Measurements from ENCODE around the gene CEP55. TPM values are rescaled to one million over a fixed set of nuclear protein-coding genes. Genes with fewer than 3 reads are reported as not detected.
"Not testable (repeated sequence)": the region's sequence is repeated elsewhere in the genome, so short reads cannot be mapped to it uniquely, and the experiment has no call there.

Gene CEP55
- total RNA-seq, 1 donor from 2014 or later, result 53.0 TPM

DNA sequence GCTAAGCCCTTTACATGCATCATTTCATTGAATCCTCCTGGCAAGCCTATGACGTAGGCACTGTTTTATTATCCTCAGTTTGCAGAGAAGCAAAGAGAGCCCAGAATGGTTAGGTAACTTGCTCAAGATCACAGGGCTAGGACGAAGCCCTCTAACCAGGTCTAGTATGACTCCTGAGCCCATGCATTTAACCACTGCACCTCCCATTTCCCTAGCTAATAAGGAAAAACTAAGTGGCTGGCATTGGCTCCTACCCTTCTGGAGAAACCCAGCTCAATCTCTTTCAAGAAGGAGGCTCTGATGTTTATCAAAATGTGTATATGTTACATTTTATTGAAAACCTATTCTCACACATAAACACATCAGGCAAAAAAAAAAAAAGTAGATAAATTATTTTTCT, 34.0 kb upstream of the CEP55 start:
- Mint-ChIP-seq H3K27ac (no peak overlapping the region), H3K4me3 (no peak overlapping the region), H3K36me3 (ENCODE audit: low read depth) (no peaks in the 10 kb centered on the region), H3K27me3 (ENCODE audit: insufficient read depth) (no peaks in the 10 kb centered on the region), H3K9me3 (no peaks in the 10 kb centered on the region), H3K4me1 (ENCODE audit: low read depth) (peaks cover 21% of the 10 kb centered on the region)
- intact Hi-C loops (cut with micrococcal nuclease), result no loop called here
- DNase-seq (ENCODE audit: low spot score), result no peak

DNA sequence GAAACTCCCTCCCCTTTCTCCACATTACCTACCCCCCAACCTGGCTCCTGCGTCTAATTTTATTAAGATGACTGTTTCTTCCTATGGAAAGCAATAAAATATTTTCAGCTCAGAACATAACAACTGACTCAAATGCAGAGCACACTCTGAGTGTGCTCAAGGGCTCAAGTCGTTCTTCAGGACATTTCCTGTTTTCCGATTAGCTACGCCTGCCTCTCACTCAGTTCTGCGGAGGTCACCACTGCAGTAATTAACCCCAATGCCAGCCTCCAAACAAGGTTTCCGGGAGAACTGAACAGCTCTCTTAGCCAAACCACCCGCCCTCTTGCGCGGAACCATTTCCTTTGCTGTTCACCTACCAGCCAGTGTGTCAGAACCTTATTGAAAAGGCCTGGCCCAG, 33.5 kb upstream of the CEP55 start:
- Mint-ChIP-seq H3K27ac (peak overlapping the region; percentile 67), H3K36me3 (ENCODE audit: low read depth) (no peaks in the 10 kb centered on the region), H3K4me3 (no peak overlapping the region), H3K4me1 (ENCODE audit: low read depth) (peaks cover 21% of the 10 kb centered on the region), H3K9me3 (no peaks in the 10 kb centered on the region), H3K27me3 (ENCODE audit: insufficient read depth) (no peaks in the 10 kb centered on the region)
- intact Hi-C loops (cut with micrococcal nuclease), result no loop called here
- no peak for DNase-seq (ENCODE audit: low spot score)

DNA sequence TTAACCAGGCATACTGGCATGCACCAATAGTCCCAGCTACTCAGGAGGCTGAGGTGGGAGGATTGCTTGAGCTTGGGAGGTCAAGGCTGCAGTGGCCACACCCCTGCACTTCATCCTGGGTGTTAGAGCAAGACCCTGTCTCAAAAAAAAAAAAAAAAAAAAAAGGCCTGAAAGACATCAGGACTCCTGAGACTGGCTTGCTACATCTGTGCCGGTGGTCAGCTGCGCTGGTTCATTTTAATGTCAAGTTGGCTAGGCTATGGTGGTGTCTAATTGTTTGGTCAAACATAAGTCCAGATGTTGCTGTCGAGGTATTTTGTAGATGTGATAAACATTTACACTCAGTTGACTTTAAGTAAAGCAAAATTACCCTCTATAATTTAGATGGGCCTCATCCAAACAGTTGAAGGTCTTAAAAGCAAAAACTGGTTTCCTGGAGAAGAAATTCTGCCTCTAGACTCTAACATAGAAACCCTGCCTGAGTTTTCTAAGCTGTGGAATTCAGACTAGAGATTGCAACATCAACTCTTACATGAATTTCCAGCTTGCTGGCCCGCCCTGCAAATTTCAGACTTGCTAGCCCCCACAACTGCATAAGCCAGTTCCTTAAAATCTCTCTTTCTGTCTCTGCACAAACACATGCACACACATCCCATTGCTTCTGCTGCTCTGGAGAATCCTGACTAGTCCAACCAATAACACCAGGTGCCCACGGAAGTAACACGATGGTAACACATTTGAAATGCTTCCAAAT, 32.5 kb upstream of the CEP55 start:
- H3K4me1 Mint-ChIP-seq (ENCODE audit: low read depth), result peaks cover 21% of the 10 kb centered on the region
- intact Hi-C loops (cut with micrococcal nuclease), result no loop called here
- H3K27me3 Mint-ChIP-seq (ENCODE audit: insufficient read depth), result no peaks in the 10 kb centered on the region
- no peak overlapping the region for H3K27ac Mint-ChIP-seq
- DNase-seq (ENCODE audit: low spot score), result no peak
- no peak overlapping the region for H3K4me3 Mint-ChIP-seq
- no peaks in the 10 kb centered on the region for H3K36me3 Mint-ChIP-seq (ENCODE audit: low read depth)
- H3K9me3 Mint-ChIP-seq, result no peaks in the 10 kb centered on the region

DNA sequence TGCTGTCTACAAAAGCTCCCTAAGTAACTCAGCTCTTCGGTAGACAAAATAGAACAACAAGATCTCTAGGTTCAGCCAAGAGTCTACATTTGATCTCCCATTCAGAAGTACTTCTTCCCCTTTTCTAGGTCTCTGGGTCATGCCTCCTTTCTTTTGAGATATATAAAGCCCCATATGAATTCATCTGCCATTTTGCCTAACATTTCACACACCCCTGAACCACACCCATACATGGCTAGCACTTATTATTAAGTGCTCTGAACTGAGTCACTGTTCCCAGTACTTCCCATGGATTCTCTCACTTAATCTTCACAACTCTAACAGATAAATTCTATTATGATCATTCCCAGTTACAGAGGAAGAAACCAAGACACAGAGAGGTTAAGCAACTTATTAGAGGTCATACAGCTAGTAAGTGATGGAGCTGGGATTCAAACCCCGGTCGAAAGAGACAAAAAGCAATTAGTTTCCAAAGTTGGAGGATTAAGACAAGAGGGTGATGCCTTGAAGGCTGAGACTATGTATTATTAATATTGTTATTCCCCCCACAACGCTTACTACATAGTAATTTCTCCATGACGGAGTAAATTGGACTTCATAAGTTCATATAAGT, 31.5 kb upstream of the CEP55 start:
- intact Hi-C loops (cut with micrococcal nuclease), result no loop called here
- Mint-ChIP-seq H3K9me3 (no peaks in the 10 kb centered on the region), H3K27ac (no peak overlapping the region), H3K27me3 (ENCODE audit: insufficient read depth) (no peaks in the 10 kb centered on the region), H3K36me3 (ENCODE audit: low read depth) (no peaks in the 10 kb centered on the region), H3K4me1 (ENCODE audit: low read depth) (peaks cover 19% of the 10 kb centered on the region), H3K4me3 (no peak overlapping the region)
- DNase-seq (ENCODE audit: low spot score), result no peak

DNA sequence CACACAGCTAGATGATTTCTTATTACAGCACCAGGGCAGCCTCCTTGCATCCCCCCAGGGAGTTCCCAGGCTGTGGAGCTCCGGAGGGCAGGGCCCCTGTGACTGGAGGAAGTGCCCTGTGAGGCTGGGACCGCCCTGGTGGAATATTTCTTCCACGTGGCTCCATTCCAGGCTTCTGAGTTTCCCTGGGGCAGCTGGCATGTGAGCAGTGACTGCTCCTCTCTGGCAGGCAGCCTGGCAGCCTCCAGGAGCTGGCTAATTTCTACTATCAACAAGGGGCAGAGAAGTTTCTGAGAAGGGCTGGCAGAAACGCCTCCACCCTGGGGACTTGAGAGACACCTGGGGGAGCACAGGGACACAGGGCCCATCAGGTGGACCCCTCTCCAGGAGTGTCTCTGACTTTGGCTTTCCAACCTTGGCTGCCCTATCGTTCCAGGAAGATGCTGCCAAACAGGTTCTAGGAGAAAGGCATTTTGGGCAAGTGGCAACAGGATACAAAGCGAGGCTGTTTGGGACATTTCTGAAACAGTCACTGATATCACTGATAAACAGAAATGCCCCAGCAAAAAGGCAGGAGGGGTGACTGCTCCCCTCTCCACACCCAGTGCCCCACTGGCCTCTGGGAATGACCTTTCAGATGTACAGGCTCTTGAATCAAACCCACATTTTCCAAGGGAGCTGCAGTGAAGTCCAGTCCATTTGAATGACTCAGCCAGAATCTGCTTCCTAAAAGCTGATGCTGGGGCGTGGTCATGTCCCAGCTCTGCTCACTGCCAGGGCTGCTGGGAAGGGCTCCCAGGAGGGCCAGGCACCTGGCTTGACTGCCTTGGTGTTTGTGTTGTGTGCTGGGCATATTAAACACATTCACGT, 30.4 kb upstream of the CEP55 start:
- intact Hi-C loops (cut with micrococcal nuclease), result no loop called here
- Mint-ChIP-seq H3K4me1 (ENCODE audit: low read depth) (peaks cover 16% of the 10 kb centered on the region), H3K4me3 (no peak overlapping the region), H3K27ac (no peak overlapping the region), H3K27me3 (ENCODE audit: insufficient read depth) (no peaks in the 10 kb centered on the region), H3K36me3 (ENCODE audit: low read depth) (no peaks in the 10 kb centered on the region), H3K9me3 (peaks cover 4% of the 10 kb centered on the region)
- no peak for DNase-seq (ENCODE audit: low spot score)

DNA sequence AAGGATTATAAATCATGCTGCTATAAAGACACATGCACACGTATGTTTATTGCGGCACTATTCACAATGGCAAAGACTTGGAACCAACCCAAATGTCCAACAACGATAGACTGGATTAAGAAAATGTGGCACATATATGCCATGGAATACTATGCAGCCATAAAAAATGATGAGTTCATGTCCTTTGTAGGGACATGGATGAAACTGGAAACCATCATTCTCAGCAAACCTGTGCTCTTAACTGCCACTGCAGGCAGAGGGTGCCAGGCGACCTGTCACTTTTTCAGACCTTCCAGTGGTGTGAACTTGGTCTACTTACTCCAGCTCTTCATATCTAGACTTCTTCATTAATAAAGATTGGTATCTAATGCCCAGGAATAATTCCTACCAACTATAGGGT, 28.8 kb upstream of the CEP55 start:
- H3K36me3 Mint-ChIP-seq (ENCODE audit: low read depth); intact Hi-C loops (cut with micrococcal nuclease); H3K9me3 Mint-ChIP-seq; H3K27ac Mint-ChIP-seq; DNase-seq (ENCODE audit: low spot score); H3K4me1 Mint-ChIP-seq (ENCODE audit: low read depth); H3K27me3 Mint-ChIP-seq (ENCODE audit: insufficient read depth); H3K4me3 Mint-ChIP-seq: not testable (repeated sequence)

DNA sequence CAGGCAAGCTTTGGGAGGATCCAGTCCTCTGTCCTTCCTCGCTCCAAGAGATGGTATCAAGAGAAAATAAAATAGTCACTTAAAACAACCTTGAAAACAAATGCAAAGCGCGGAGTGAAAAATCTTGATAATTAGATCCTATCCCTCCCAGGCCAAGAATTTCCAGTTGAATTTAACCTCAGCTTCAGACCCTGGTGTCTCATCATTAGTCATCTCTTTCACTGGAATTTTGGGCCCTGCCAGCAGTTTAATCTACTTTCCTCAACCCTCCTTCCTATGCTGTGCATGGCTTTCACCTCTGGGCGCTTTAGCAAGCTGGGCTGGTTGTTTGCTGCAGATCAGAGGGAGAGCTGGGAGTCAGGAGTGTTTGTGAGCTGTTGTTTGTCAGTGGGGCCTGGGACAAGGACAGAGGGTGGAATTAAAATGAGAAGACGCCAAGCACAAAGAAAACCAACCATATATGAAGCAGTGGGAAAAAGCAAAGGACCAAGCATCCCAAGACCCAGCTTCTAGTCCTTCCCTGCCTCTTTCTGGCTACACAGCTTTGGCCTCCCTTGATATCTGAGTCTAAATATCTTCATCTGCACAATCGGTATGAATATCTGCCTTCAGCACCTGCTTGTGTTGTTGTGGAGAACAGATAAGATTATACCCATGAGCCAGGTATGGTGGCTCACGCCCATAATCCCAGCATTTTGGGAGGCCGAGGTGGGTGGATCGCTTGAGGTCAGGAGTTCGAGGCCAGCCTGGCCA, 27.8 kb upstream of the CEP55 start:
- Mint-ChIP-seq H3K4me1 (ENCODE audit: low read depth) (no peaks in the 10 kb centered on the region), H3K4me3 (no peak overlapping the region), H3K27ac (no peak overlapping the region), H3K27me3 (ENCODE audit: insufficient read depth) (no peaks in the 10 kb centered on the region), H3K9me3 (peaks cover 4% of the 10 kb centered on the region), H3K36me3 (ENCODE audit: low read depth) (no peaks in the 10 kb centered on the region)
- no peak for DNase-seq (ENCODE audit: low spot score)
- intact Hi-C loops (cut with micrococcal nuclease), result no loop called here

DNA sequence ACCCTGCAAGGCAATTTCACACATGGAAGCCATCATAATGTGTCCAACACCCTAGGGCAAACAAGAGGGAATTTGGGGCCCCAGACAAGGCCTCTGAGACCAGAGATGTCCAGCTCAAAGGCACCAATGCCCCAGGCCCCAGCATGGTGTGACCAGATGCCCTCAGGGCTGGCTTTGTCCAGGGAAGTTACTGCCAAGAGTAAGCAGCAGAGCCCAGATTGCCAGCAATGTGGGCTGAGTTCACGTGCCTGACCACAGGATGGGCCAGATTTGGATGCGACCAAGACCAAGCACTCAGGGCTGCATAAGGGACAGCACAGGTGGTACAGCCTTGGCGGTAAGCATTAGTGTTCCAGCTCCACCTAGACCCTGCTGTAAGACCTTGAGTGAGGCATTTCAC, 27.0 kb upstream of the CEP55 start:
- Mint-ChIP-seq H3K36me3 (ENCODE audit: low read depth) (no peaks in the 10 kb centered on the region), H3K9me3 (peaks cover 4% of the 10 kb centered on the region), H3K27me3 (ENCODE audit: insufficient read depth) (no peaks in the 10 kb centered on the region), H3K4me3 (no peak overlapping the region), H3K27ac (no peak overlapping the region), H3K4me1 (ENCODE audit: low read depth) (no peaks in the 10 kb centered on the region)
- intact Hi-C loops (cut with micrococcal nuclease), result no loop called here
- no peak for DNase-seq (ENCODE audit: low spot score)

DNA sequence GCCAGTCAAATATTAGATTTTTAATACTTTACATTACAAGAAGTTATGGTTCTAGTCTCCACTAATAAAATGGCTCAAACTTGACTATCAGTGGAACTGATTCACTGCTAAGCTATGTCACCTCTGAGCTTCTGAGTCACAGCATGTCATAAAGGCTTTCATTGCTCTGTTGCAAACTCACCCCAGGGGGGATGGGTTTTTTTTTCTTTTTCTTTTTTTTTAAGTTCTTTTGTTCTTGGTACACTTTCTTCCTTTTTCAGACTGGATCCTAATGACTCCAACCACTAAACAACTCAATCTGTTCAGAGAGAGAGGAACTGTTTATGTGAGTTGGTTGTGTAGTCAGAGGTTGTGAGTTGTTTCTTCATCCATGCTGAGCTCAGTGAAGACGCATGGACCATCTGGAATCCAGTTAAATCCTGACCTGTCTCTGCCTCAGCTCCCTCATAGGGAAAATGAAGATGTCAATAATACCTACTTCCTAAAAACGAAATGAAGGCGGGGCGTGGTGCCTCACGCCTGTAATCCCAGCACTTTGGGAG, 25.2 kb upstream of the CEP55 start:
- no peaks in the 10 kb centered on the region for H3K36me3 Mint-ChIP-seq (ENCODE audit: low read depth)
- peaks cover 4% of the 10 kb centered on the region for H3K9me3 Mint-ChIP-seq
- no peak overlapping the region for H3K4me3 Mint-ChIP-seq
- intact Hi-C loops (cut with micrococcal nuclease), result no loop called here
- H3K4me1 Mint-ChIP-seq (ENCODE audit: low read depth), result no peaks in the 10 kb centered on the region
- H3K27me3 Mint-ChIP-seq (ENCODE audit: insufficient read depth), result no peaks in the 10 kb centered on the region
- DNase-seq (ENCODE audit: low spot score), result no peak
- no peak overlapping the region for H3K27ac Mint-ChIP-seq

DNA sequence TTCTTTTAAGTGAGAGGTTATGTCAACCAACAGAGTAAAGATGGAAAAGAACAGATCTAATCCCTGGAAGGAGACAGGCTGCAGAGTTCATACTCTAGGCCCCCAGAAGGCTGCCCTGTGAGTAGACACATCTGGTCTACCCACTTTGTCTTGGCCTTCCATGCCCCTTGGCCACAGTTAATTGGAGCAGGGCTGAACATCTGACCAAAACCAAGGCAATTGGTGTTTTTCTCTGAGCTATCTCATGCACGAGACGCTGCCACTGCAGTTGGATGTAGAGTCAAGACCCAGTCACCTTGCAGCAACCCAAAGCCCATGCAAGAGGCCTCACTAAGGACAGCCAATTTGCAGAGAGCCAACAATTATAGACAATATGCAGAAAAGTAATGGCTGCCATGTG, 23.3 kb upstream of the CEP55 start:
- Mint-ChIP-seq H3K36me3 (ENCODE audit: low read depth) (no peaks in the 10 kb centered on the region), H3K27me3 (ENCODE audit: insufficient read depth) (no peaks in the 10 kb centered on the region), H3K4me1 (ENCODE audit: low read depth) (no peaks in the 10 kb centered on the region), H3K9me3 (peaks cover 4% of the 10 kb centered on the region), H3K27ac (no peak overlapping the region), H3K4me3 (no peak overlapping the region)
- intact Hi-C loops (cut with micrococcal nuclease), result no loop called here
- no peak for DNase-seq (ENCODE audit: low spot score)

DNA sequence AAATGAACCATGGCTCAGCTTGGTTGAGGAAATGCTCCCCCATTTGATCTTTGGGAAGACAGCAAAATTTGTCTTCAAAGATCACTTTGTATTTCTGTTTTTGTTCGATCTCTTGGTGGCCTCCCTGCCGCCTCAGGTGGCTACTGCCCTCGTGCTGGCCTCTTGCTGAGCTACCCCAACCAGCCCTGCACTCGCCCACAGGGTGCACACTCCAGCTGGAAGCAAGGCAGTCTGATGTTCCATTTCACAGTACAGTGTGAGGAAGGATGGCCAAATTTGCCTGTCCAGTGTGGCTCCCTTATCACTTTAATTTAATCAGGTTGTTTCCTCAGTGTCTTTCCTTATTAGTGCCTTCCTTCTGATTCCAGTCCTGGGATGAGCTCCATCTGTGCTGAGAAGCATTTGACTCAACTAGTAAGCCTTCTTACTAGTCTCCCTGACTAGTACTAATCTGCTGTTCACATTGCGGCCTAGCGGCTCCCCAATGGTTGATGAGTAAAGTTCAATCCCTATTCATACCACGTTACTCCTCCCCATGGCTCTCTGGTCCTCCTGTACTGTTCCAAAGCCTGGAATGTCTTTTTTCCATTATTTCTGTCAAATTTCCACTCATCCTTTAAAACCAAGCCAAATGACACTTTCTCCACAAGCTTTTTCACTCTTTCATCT, 22.5 kb upstream of the CEP55 start:
- Mint-ChIP-seq H3K4me1 (ENCODE audit: low read depth) (no peaks in the 10 kb centered on the region), H3K36me3 (ENCODE audit: low read depth) (no peaks in the 10 kb centered on the region), H3K4me3 (no peak overlapping the region), H3K27me3 (ENCODE audit: insufficient read depth) (no peaks in the 10 kb centered on the region), H3K9me3 (peaks cover 4% of the 10 kb centered on the region), H3K27ac (no peak overlapping the region)
- intact Hi-C loops (cut with micrococcal nuclease), result no loop called here
- DNase-seq (ENCODE audit: low spot score), result no peak

DNA sequence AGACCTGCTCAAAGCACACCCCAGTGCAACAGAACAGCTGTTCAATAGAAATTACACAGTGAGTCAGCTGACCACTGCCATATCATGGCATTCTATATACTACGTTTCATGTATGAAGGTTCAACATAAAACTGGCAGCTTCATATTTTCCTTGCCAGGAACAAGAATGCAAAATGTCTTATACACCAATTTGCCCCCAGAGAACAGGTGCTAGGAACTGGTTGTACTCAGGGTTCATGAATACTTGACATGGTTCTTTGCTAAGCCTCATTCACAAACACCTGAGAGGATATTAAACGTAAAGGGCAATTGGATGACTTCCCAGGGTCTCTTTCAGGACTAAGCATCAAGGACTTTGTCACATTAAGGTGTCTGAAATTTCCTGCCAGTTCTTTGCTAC, 21.2 kb upstream of the CEP55 start:
- no peak for DNase-seq (ENCODE audit: low spot score)
- Mint-ChIP-seq H3K4me3 (no peak overlapping the region), H3K9me3 (peaks cover 4% of the 10 kb centered on the region), H3K27ac (no peak overlapping the region), H3K36me3 (ENCODE audit: low read depth) (no peaks in the 10 kb centered on the region), H3K27me3 (ENCODE audit: insufficient read depth) (no peaks in the 10 kb centered on the region), H3K4me1 (ENCODE audit: low read depth) (no peaks in the 10 kb centered on the region)
- intact Hi-C loops (cut with micrococcal nuclease), result no loop called here

All from activated T-helper 1 cell treated with anti-CD3 and anti-CD28 coated beads, Interleukin-12 subunit alpha, Interleukin-12 subunit beta, Interleukin-2, Interleukin-4 antibody, amounts not matched to agents 30 ng/mL and 10 ng/mL and 1 ng/mL, durations not matched to agents 14 hours and 24 hours and 36 hours (primary cell).